Endodermal cell (in vitro differentiated cells): ENCODE measurements around the gene NOD1. TPM values are rescaled to one million over a fixed set of nuclear protein-coding genes. Genes with fewer than 3 reads are reported as not detected.

Experiments
- DNase-seq: peaks from one replicate; pipeline ENCODE4 v3.0.0-alpha.2; 2017
- H3K27ac ChIP-seq: 2 replicates; pipeline ENCODE4 v1.5.1; 2013; ENCODE audit warnings: mild to moderate bottlenecking, low read depth, low read length, moderate library complexity
- H3K27me3 ChIP-seq: 2 replicates; pipeline ENCODE4 v1.6.1; 2013; ENCODE audit warnings: mild to moderate bottlenecking, low read length, moderate library complexity; ENCODE audit not compliant: insufficient read depth, control insufficient read depth, poor library complexity, severe bottlenecking
- H3K36me3 ChIP-seq: 2 replicates; pipeline ENCODE4 v1.7.0; 2013; ENCODE audit warnings: mild to moderate bottlenecking, low read length, moderate library complexity; ENCODE audit not compliant: control insufficient read depth, insufficient read depth
- H3K4me1 ChIP-seq: one replicate; pipeline ENCODE4 v1.7.0; 2013; ENCODE audit warnings: low read length; ENCODE audit not compliant: control insufficient read depth, insufficient read depth
- H3K4me3 ChIP-seq: 2 replicates; pipeline ENCODE4 v1.5.1; 2013; ENCODE audit warnings: mild to moderate bottlenecking, low read length, moderate library complexity
- H3K9ac ChIP-seq: 2 replicates; pipeline ENCODE4 v1.6.1; 2013; ENCODE audit warnings: mild to moderate bottlenecking, low read length, moderate library complexity; ENCODE audit not compliant: poor library complexity, severe bottlenecking; ENCODE audit errors: extremely low read depth
- H3K9me3 ChIP-seq: 2 replicates; pipeline ENCODE4 v1.6.1; 2013; ENCODE audit warnings: mild to moderate bottlenecking, low read length, moderate library complexity; ENCODE audit not compliant: control insufficient read depth
- H3K27ac Mint-ChIP-seq: 2 replicates; pipeline ENCODE4 v1.8.0; 2020; ENCODE audit warnings: mixed read lengths
- H3K27me3 Mint-ChIP-seq: 2 replicates; pipeline ENCODE4 v1.8.0; 2021; ENCODE audit warnings: mild to moderate bottlenecking, mixed read lengths; ENCODE audit not compliant: insufficient read depth
- H3K36me3 Mint-ChIP-seq: 2 replicates; pipeline ENCODE4 v1.8.0; 2020; ENCODE audit warnings: low read depth, mixed read lengths
- H3K4me1 Mint-ChIP-seq: 2 replicates; pipeline ENCODE4 v1.8.0; 2020; ENCODE audit warnings: mixed read lengths
- H3K4me3 Mint-ChIP-seq: 2 replicates; pipeline ENCODE4 v1.8.0; 2020; ENCODE audit warnings: mild to moderate bottlenecking, moderate library complexity, mixed read lengths
- H3K9me3 Mint-ChIP-seq: 2 replicates; pipeline ENCODE4 v1.8.0; 2020; ENCODE audit warnings: mild to moderate bottlenecking, mixed read lengths
- WGBS, 2 experiments: methylation state at CpG; one replicate each; pipeline versions ENCODE4 v1.1.5 to v1.1.7; 2013; ENCODE audit warnings: missing lambda C conversion rate in 2 of 2, mixed read lengths in 1 of 2; ENCODE audit not compliant: insufficient coverage in 1 of 2, insufficient read length in 1 of 2; 5-methylcytosine and 5-hydroxymethylcytosine counted together
- total RNA-seq, 2 donors: library from RNA; stranded (reverse); fragmentation: NEBNext Ultra II Directional in 1 of 2; extraction: Animal tissue kit (Norgen Biotek cat#: 25700) in 1 of 2; gene quantifications; 2 replicates in 1 of 2; 3 replicates in 1 of 2; pipeline ENCODE4 v1.2.1, GENCODE V29; 2021
- TF ChIP-seq, protein P1 (sequence below): fragments of 200-600 bp; sonication (generic); conservative IDR thresholded peaks from 2 replicates; pipeline ENCODE4 v1.5.0; 2021; ENCODE audit warnings: antibody characterized with exemption, mild to moderate bottlenecking

The NOD1 gene
- total RNA-seq, 2 donors from 2014 or later: 3.3 to 3.4 TPM

- TF ChIP-seq, protein P1, sequence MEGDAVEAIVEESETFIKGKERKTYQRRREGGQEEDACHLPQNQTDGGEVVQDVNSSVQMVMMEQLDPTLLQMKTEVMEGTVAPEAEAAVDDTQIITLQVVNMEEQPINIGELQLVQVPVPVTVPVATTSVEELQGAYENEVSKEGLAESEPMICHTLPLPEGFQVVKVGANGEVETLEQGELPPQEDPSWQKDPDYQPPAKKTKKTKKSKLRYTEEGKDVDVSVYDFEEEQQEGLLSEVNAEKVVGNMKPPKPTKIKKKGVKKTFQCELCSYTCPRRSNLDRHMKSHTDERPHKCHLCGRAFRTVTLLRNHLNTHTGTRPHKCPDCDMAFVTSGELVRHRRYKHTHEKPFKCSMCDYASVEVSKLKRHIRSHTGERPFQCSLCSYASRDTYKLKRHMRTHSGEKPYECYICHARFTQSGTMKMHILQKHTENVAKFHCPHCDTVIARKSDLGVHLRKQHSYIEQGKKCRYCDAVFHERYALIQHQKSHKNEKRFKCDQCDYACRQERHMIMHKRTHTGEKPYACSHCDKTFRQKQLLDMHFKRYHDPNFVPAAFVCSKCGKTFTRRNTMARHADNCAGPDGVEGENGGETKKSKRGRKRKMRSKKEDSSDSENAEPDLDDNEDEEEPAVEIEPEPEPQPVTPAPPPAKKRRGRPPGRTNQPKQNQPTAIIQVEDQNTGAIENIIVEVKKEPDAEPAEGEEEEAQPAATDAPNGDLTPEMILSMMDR: no peak
- H3K36me3 ChIP-seq: no peaks in the 10 kb centered on the region
- WGBS, 2 experiments: 88 to 93% methylated on average over 2 of the region's 2 CpGs
- H3K27me3 Mint-ChIP-seq: peaks cover 25% of the 10 kb centered on the region
- peaks cover 8% of the 10 kb centered on the region for H3K9me3 ChIP-seq
- H3K27ac Mint-ChIP-seq: no peak overlapping the region
- H3K9me3 Mint-ChIP-seq: peaks cover 14% of the 10 kb centered on the region
- H3K4me1 ChIP-seq: no peaks in the 10 kb centered on the region
- H3K36me3 Mint-ChIP-seq: peaks cover 9% of the 10 kb centered on the region
- H3K27ac ChIP-seq: no peak overlapping the region
- DNase-seq: no peak
- H3K4me3 ChIP-seq: no peak overlapping the region
- peaks cover 10% of the 10 kb centered on the region for H3K4me1 Mint-ChIP-seq
- peaks cover 17% of the 10 kb centered on the region for H3K27me3 ChIP-seq
- no peak overlapping the region for H3K4me3 Mint-ChIP-seq
- H3K9ac ChIP-seq: no peak overlapping the region
Measured at GRCh38 chr7:30502470-30503251, 24.1 kb upstream of the NOD1 start.

- Mint-ChIP-seq H3K27me3 (peaks cover 17% of the 10 kb centered on the region), H3K36me3 (peaks cover 18% of the 10 kb centered on the region), H3K27ac (no peak overlapping the region), H3K4me1 (peaks cover 10% of the 10 kb centered on the region), H3K9me3 (peaks cover 1% of the 10 kb centered on the region), H3K4me3 (no peak overlapping the region)
- peaks cover 8% of the 10 kb centered on the region for H3K36me3 ChIP-seq
- TF ChIP-seq, protein P1: no peak
- 89 to 100% methylated on average over 1 to 5 of the region's 5 CpGs for WGBS, 2 experiments
- no peak overlapping the region for H3K4me3 ChIP-seq
- H3K4me1 ChIP-seq: no peaks in the 10 kb centered on the region
- H3K9me3 ChIP-seq: peaks cover 6% of the 10 kb centered on the region
- H3K27ac ChIP-seq: no peak overlapping the region
- H3K9ac ChIP-seq: no peak overlapping the region
- H3K27me3 ChIP-seq: peaks cover 17% of the 10 kb centered on the region
- DNase-seq: no peak
Measured at GRCh38 chr7:30501264-30501663, 22.7 kb upstream of the NOD1 start.

DNA sequence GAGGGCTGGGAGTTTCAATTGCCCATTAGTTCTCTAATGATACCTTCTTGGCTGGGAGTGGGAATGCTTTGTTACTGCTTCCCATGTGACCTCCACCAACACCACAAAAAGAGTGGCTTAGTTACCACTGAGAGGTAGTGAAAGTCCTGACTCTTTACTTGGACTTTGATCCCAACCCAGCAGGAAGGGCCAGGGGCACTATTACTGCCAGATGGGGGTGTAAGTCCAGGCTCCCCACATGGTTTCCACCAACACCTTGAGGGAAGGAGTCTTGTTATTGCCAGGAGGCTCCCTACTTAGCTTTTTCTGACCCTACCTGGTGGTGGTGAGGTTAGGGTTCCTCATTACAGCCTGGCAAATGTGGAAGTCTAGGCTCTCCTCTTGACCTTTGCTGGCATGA lies 14.6 kb upstream of the NOD1 start:
- H3K9ac ChIP-seq: no peak overlapping the region
- no peak overlapping the region for H3K27ac Mint-ChIP-seq
- TF ChIP-seq, protein P1: no peak
- no peak overlapping the region for H3K27ac ChIP-seq
- H3K4me3 ChIP-seq: no peak overlapping the region
- no peak overlapping the region for H3K4me3 Mint-ChIP-seq
- peaks cover 35% of the 10 kb centered on the region for H3K36me3 Mint-ChIP-seq
- peaks cover 43% of the 10 kb centered on the region for H3K9me3 Mint-ChIP-seq
- no peaks in the 10 kb centered on the region for H3K4me1 ChIP-seq
- H3K4me1 Mint-ChIP-seq: no peaks in the 10 kb centered on the region
- peaks cover 9% of the 10 kb centered on the region for H3K36me3 ChIP-seq
- DNase-seq: no peak
- H3K9me3 ChIP-seq: peaks cover 14% of the 10 kb centered on the region
- no peaks in the 10 kb centered on the region for H3K27me3 ChIP-seq
- H3K27me3 Mint-ChIP-seq: peaks cover 10% of the 10 kb centered on the region
